D721Med (cell line): ENCODE measurements around the gene SLC5A10.
"Not testable (repeated sequence)": the region's sequence is repeated elsewhere in the genome, so short reads cannot be mapped to it uniquely, and the experiment has no call there.

ENCODE experiments used
- DNase-seq: peaks from one replicate; pipeline ENCODE4 v3.0.0; 2011; ENCODE audit warnings: low spot score; ENCODE audit not compliant: insufficient read length
- FAIRE-seq: peaks from 2 replicates; lab custom pipeline; 2011; peaks lifted over from hg19 to GRCh38; lab: Jason Lieb, UNC
- CTCF ChIP-seq: IDR thresholded peaks from 2 replicates; pipeline ENCODE4 v1.5.1; 2012; ENCODE audit warnings: mild to moderate bottlenecking, control low read depth; ENCODE audit not compliant: insufficient read depth; ENCODE audit errors: missing control alignments

Gene SLC5A10

GRCh38 chr17:18917506-18918032 is 34.4 kb upstream of the SLC5A10 start:
- no peak for FAIRE-seq
- DNase-seq: no peak
- no peak for TF ChIP-seq CTCF

GRCh38 chr17:18919963-18920362 is 32.0 kb upstream of the SLC5A10 start:
- DNase-seq: no peak
- no peak for FAIRE-seq
- TF ChIP-seq CTCF: no peak

- FAIRE-seq (no peak), DNase-seq (no peak)
- no peak for TF ChIP-seq CTCF
These were observed 31.0 kb upstream of the SLC5A10 start for GRCh38 chr17:18920911-18921441.

- no peak for TF ChIP-seq CTCF
- no peak for DNase-seq
- FAIRE-seq: no peak
These were observed 30.5 kb upstream of the SLC5A10 start for GRCh38 chr17:18921485-18921884.

- FAIRE-seq (no peak), DNase-seq (no peak)
- no peak for TF ChIP-seq CTCF
These were observed 30.0 kb upstream of the SLC5A10 start for GRCh38 chr17:18921912-18922451.

GRCh38 chr17:18922596-18922995 is 29.4 kb upstream of the SLC5A10 start:
- not testable (repeated sequence) for DNase-seq, FAIRE-seq

- no peak for TF ChIP-seq CTCF
- FAIRE-seq (no peak), DNase-seq (no peak)
These were observed 26.8 kb upstream of the SLC5A10 start for GRCh38 chr17:18925187-18925586.
